Measurements from ENCODE around the gene MYD88. TPM values are rescaled to one million over a fixed set of nuclear protein-coding genes. Genes with fewer than 3 reads are reported as not detected.
"Not testable (repeated sequence)": the region's sequence is repeated elsewhere in the genome, so short reads cannot be mapped to it uniquely, and the experiment has no call there.

MYD88 gene
- total RNA-seq, 1 donor from 2014 or later: 7.5 TPM

DNA sequence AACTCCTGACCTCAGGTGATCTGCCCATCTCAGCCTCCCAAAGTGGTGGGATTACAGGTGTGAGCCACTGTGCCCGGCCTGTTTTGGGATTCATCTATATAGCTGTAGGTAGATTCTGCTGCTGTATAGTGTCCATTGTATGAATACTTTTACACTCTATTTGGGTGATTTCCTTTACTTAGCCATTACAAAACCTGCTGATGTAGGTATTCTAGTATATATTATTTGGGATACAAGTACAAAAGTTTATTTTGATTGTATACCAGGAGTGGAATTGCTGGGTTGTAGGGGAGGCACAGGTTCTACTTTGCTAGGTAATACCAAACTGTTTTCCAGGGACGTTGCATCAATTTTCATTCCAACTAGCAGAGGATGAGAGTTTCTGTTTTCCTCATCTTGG, 17.4 kb downstream of the MYD88 start:
- intact Hi-C loops (cut with micrococcal nuclease): no loop called here
- ATAC-seq: no peak
- no peak for DNase-seq

DNA sequence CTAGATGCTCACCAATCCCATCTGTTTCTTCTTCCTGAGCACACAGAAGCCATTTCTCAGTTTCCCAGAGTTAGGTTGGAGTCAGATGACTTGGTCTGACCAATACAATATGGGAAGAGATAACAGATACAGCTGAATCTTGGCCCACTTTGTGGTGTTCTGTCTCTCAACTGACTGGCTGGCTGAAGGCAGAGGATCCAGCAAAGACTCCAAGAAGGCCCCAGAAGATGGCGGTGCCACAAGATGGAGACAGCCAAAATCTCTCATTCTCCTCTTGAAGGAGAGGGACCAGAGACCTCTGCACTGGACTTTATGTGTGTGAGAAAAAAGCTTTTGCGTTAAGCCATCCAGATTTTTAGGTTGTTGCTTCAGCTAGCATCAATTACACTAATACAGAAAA, 18.7 kb downstream of the MYD88 start:
- intact Hi-C loops (cut with micrococcal nuclease): no loop called here
- ATAC-seq (no peak), DNase-seq (no peak)

DNA sequence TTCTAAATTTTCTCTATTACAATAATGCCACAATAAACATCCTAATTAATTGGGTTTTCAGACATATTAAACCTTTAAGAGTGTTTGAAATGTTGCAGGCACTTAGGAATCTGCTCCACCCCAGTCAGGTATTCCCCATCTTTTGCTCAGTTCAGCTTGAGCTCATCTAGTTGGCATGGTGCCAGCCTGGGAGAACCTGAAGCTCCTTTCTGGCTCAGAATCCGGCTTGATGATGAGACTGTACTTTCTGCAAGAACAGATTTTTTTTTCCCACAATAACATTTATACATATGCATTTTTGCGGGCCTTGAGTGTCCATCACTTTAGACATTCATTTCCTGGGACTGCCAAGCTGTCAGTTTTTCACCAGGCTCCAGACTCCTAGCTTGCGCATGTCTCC, 19.1 kb downstream of the MYD88 start:
- DNase-seq (no peak), ATAC-seq (no peak)
- intact Hi-C loops (cut with micrococcal nuclease): no loop called here

DNA sequence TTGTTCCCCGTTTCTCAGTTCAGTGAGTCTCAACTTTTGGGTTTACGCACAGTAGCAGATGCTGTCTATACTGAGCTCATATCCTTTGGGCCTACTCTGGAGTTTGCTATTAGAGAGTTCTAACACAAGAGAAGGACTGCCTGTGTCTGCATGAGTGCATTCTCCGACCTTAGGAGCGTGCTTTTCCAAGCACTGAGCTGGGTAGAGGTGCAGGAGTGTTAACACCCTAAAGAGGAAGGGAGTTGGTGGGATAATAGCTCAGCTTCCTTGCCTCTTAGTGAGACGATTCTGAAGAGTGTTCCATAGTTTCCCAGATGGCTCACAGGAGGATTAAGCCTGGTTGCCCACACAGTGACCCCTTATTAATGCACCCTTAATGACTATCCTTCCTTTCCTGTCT, 20.0 kb downstream of the MYD88 start:
- intact Hi-C loops (cut with micrococcal nuclease): no loop called here
- DNase-seq: no peak

DNA sequence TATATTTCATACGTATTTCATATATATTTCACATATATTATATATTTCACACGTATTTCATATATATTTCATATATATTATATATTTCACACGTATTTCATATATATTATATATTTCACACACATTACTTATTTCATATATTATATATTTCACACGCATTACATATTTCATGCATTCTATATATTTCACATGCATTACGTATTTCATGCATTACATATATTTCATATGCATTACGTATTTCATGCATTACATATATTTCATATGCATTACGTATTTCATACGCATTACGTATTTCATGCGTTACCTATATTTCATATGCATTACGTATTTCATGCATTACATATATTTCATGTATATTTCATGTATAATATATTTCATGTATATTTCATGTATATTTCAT, 22.2 kb downstream of the MYD88 start:
- intact Hi-C loops (cut with micrococcal nuclease); DNase-seq; ATAC-seq: not testable (repeated sequence)

More for the DNA sequence above, 20.0 kb downstream of the MYD88 start:
- no peak for ATAC-seq

DNA sequence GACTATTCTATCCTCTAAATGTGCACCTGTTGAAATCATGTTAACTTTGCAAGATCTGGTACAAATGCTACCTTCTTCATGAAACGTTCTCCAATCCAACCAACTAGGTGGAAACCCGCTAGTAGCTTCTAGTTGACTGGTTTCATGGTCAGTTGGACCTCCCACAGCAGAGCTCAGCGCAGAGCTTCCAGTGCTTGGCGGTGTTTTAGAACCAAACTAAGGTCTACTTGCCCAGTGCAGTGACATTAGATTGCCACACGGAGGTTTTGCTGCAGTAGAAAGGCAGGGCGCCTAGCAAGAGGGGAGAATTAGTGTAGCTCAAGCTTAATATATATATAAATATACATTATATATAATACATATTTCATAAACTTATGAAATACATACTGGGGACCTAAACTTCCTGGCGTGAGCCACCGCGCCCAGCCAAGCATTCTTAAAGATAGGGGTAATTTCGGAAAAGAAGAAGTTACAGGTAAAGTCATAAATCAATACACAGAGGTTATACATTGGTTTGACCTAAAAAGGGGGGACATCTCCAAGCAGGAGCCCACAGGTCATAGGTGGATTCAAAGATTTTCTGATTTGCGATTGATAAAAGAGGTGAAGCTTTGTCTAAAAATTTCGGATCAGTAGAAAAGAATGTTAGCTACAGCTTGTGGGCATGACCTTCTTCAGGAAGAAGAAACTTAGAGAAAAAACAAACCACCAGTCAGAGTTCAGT, 24.8 kb downstream of the MYD88 start:
- intact Hi-C loops (cut with micrococcal nuclease): no loop called here
- no peak for DNase-seq
- no peak for ATAC-seq

DNA sequence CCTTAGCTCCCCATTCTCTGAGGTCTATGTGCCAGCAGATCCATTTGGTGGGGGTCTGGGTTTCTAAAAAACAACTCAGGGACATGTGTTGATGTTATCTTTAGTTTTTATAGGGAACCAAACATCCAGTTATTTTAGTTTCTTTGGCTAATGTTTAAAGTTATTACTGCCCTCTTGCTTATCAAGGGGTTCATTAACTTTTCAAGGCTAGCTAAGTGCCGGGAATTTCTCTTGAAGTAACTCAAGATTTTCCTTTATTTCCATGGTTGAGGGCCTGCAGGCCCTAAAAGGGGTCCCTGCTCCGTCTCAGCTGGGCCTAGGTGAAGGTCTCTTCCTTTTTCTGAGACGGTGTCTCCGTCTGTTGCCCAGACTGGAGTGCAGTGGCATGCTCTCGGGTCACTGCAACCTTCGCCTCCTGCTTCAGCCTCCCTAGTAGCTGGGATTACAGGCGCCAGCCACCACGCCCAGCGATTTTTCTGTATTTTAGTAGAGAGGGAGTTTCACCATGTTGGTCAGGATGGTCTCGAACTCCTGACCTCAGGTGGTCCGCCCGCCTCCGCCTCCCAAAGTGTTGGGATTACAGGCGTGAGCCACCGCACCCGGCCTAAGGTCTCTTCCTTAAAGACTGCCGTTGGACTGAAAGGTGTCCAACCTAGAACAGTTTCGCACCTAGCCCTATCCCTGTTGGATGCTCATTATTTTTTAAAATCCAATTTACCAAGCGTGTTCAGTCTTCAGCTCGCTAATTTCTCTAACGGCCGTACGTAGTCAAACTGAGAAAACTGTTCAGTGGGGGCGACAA, 25.6 kb downstream of the MYD88 start:
- peak; percentile 37 for DNase-seq
- ATAC-seq: no peak
- intact Hi-C loops (cut with micrococcal nuclease): no loop called here

DNA sequence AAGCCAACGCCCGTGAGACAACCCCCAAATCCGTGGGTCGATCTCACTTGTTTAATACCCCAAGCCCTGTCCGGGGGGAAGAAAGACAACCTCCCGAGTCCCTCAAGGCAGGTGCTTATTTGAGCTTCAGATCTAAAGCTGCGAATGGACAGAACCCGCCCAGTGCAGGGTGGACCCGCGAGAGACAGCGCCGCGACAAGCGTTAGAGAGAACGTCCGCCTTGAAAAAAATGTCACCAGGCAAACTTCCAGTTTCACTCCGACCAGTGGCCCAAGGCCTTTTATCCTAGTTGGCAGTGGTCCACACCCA, 26.1 kb downstream of the MYD88 start:
- intact Hi-C loops (cut with micrococcal nuclease): no loop called here
- ATAC-seq (no peak), DNase-seq (no peak)

DNA sequence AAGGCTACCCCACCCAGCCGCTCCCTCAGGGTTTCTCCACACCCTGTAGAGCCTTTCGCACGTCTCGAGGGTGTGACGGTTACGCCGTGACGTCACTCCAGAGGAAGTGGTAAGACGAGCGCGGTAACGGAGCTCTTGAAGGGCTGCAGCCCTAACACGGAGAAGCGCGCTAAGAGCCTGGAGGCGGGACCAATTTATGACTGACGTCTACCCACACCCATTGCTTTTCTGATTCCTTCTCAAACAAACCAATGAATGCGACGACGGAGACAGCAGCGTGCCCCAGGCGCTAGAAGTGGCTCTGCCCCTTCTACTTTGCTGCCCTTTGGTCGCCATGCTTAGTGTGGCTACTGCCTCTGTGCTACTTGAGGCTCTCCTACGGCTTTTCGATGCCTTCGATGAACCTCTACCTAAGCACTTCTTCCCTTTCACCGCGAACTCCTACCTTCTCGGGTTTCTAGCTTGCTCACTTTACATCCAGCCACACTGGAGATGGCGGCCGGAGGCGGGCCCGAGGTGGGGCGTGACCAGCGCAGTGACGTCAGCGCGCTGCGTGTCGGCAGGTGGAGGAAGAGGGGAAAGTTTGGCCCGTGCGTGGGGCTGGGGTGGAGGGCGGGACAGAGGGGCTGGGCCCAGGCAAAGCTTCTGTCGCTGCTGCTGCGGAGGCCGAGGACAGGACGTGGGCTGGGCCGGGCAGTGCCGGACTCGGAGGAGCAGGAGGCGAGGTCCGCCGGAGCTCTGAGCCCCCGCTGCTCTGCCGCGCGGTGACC, 26.7 kb downstream of the MYD88 start, which contains the start of gene OXSR1:
TSS of gene OXSR1 (plus strand) at position 586 of the 770 bp plus-strand sequence. CDS start 340 bp downstream, outside the sequence.
- ATAC-seq (peak; percentile 95), DNase-seq (peak; percentile 99)
- intact Hi-C loops (cut with micrococcal nuclease): no loop called here

DNA sequence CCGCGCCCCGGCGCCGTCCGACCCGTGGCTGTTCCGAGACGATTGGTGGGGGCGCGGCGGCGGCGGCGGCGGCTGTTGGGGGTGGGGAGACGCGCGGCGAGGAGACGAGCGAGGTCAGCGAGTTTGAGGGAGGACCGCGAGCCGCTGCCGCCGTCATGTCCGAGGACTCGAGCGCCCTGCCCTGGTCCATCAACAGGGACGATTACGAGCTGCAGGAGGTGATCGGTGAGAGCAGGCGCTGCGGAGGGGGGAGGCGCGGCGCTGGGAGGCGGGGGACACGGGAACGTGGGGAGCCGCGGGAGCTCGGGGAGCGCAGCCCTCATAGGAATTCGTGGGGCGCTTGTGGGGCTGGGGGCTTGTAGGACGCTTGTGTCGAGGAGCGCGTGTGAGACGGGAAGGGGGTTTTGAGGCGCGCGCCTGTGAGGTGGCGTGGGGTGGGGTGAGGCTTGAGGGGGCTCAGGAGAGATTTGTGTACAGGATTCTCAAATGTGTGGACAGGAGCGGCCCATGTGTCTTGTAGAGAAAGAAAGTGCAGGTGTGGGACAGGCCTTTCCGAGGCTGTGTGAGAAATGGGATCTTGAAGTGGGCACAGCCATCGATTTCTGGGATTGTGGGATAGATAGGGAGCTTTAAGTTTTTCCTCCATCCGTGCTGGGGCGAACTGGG, 27.4 kb downstream of the MYD88 start:
- intact Hi-C loops (cut with micrococcal nuclease): no loop called here
- DNase-seq: no peak

DNA sequence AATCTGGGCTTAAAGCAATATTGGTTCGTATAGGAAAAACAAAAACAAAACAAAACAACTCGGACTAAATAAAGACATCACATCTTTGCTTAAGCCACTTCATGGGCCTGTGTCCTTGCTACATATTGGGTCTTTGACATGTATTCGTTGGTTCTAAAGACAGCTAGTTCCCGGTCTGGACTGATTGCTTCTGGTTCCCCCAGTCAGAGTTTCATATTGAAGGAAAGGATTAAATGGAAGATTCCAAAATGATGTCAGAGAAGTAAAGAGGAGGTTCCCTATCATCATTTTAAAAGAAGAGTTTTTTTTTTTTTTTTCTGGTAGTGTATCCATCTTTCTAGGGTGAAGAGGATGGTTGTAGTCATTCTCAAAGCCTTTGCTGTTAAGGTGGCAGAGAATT, 29.1 kb downstream of the MYD88 start:
- no peak for DNase-seq
- intact Hi-C loops (cut with micrococcal nuclease): no loop called here
- no peak for ATAC-seq

More for the DNA sequence above, 27.4 kb downstream of the MYD88 start:
- ATAC-seq: no peak

DNA sequence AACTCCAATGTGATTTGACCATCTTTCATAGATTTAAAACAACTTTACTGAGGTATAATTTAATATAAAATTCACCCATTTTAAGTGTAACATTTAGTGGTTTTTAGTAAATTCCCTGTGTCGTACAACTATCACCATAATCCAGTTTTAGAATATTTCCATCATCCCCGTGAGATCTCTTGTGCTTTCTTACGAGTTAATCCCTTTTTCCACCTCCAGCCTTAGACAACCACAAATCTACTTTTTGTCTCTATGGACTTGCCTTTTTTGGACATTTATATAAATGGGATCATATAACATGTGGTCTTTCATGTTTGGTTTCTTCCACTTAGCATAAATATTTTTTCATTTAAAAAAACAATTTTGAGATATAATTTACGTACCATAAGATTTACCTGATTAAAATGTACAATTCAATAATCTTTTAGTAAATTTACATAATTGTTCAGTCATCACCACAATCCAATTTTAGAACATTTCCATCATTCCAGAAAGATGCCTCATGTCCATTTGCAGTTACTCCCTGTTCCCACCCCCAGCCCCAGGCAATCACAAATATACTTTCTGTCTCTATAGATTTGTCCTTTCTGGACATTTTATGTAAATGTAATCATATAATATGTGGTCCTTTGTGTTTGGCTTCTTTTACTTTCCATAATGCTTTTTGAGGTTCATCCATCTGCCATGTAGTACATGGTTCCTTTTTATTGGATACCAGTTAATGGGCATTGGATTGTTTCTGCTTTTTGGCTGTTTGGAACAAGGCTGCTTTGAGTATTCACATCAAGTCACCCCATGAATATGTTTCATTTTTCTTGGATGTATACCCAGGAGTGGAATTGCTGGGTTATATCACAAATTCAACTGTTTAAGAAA, 29.9 kb downstream of the MYD88 start:
- DNase-seq (no peak), ATAC-seq (no peak)
- intact Hi-C loops (cut with micrococcal nuclease): no loop called here

DNA sequence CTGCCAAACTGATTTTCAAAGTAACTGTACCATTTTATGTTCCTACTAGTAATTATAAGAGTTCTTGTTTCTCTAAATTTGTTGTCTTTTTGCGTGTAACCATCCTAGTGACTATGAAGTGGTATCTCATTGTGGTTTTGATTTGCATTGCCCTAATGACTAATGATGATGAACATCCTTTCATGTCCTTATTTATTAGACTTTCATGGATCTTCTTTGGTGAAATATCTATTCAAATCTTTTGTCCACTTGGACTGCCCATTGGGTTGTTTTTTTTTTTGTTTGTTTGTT, 30.5 kb downstream of the MYD88 start:
- DNase-seq: no peak
- no peak for ATAC-seq
- intact Hi-C loops (cut with micrococcal nuclease): no loop called here

DNA sequence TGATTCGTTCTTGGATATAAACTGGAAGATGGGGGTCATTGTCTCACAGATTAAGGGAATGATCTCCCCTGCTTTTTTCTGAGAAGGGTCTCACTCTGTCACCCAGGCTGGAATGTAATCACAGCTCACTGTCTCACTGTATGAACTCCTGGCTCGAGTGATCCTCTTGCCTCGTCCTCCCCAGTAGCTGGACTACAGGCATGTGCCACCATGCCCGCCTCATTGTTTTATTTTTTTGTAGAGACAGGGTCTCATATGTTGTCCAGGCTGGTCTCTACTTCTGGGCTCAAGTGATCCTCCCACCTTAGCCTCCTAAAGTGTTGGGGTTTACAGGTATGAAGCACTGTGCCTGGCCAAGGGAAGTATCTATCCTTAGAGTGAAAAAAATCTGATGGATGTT, 32.3 kb downstream of the MYD88 start:
- intact Hi-C loops (cut with micrococcal nuclease): no loop called here
- ATAC-seq (no peak), DNase-seq (no peak)

DNA sequence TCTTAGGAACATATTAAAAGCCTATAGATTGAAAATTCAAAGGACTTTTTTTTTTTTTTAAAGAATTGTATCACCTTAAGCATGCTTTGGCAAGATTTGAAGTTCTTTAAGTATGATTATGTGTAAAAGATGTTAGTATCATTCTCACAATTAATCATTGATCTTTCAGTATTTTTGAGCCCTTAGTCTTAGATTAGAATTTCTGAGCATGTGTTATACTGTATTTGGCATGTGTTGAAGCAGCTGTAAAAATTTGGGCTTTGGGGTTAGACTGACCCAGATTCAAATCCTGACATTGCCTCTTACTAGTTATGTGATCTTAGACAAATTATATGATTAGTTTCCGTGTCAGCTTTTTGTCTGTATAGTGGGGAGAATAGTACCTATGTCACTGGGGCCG, 33.2 kb downstream of the MYD88 start:
- no peak for DNase-seq
- intact Hi-C loops (cut with micrococcal nuclease): no loop called here
- ATAC-seq: no peak

DNA sequence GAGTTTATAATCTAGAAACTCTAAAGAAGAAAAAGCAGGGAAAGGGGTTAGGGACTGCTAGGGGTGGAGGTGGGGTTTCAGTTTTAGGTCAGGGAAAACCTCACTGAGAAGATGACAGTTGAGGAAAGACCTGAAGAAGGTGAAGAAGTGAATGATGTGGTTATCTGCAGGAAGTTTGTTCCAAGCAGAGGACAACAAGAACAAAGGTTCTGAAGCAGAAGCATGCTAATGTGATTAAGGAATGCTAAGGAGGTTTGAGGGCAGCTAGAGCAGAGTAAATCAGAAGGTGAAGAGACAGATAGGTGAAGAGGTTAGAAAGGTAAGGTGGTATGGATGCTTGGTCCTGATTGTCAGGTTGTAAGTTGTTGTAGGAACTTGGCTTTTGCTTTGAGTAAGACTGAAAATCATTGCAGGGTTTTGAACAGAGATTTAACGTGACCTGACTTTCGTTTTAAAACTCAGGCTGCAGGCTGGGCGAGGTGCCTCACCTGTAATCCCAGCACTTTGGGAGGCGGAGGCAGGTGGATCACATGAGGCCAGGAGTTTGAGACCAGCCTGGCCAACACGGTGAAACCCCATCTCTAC, 35.5 kb downstream of the MYD88 start:
- ATAC-seq (no peak), DNase-seq (no peak)
- intact Hi-C loops (cut with micrococcal nuclease): no loop called here

DNA sequence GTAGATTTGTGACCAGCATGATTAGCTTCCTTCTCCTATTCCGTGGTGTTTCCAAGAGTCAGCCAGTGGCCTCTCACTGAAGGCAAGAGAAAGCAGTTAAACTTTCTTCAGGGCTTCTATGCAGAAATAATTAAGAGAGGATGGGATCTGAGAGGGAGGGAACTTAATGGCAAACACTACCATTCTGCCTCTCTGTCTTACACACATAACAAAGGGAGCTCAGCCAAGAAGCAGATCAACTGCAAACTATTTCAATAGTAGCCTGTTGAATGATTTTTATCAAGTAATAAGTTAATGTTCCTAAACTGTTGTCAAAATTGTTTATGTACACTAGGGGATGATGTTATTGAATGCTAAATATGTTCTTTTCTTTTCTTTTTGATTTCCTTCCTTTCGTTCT, 38.7 kb downstream of the MYD88 start:
- ATAC-seq (no peak), DNase-seq (no peak)
- intact Hi-C loops (cut with micrococcal nuclease): no loop called here

DNA sequence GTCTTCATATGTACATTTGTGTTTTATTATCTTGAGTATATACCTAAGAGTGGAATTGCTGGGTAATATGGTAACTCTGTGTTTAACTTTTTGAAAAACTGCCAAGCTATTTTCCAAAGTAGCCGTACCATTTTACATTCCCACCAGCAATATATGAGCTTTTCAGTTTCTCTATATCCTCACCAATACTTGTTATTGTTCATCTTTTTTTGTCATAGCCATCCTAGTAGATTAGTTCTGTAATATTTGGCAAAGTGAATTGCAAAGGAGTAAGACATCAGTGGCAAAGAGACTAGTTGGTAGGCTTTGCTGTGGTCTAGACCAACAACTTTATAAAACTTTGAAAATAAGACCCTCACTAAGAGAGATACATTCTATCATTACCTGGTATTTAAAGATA, 48.3 kb downstream of the MYD88 start:
- intact Hi-C loops (cut with micrococcal nuclease): no loop called here
- DNase-seq (no peak), ATAC-seq (no peak)

DNA sequence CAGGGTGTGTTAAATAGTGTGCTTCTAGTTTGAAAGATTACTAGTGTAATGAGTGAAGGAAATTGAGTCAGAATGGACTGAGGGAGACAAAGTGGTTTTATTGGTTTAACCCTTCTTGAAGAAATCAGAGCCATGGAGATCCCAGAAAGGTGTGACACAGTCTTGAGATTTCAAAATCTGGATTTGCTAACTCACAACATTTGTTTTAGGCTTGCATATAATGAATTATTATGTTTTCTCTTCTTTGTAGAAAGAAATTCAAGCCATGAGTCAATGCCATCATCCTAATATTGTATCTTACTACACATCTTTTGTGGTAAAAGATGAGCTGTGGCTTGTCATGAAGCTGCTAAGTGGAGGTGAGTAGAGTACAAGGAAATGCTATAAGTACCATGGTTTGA, 52.0 kb downstream of the MYD88 start:
- intact Hi-C loops (cut with micrococcal nuclease): no loop called here
- no peak for DNase-seq
- no peak for ATAC-seq

Measured in left ventricle myocardium superior (tissue), 1 donor.